Sigmoid colon (tissue), 4 donors: ENCODE results near the gene GRIN2A.

Source experiments
- EP300 ChIP-seq, 4 donors: sonication (generic); formaldehyde crosslinking; IDR thresholded peaks; one replicate each; pipeline ENCODE4 v1.6.1; 2017; ENCODE audit warnings: antibody characterized with exemption in 4 of 4
- POLR2A ChIP-seq, 2 donors: fragments of 450-650 bp; IDR thresholded peaks; one replicate each; pipeline ENCODE4 v1.6.1; 2016; ENCODE audit warnings: antibody characterized with exemption in 2 of 2, mild to moderate bottlenecking in 2 of 2, moderate library complexity in 2 of 2
- TF ChIP-seq, protein P1 (sequence below), 4 experiments: fragments of 450-650 bp in 3 of 4; fragments of 200-600 bp in 1 of 4; IDR thresholded peaks; one replicate each; pipeline ENCODE4 v1.5.1; 2016 to 2019; ENCODE audit warnings: antibody characterized with exemption in 4 of 4, mild to moderate bottlenecking in 3 of 4, moderate library complexity in 2 of 4

DNA sequence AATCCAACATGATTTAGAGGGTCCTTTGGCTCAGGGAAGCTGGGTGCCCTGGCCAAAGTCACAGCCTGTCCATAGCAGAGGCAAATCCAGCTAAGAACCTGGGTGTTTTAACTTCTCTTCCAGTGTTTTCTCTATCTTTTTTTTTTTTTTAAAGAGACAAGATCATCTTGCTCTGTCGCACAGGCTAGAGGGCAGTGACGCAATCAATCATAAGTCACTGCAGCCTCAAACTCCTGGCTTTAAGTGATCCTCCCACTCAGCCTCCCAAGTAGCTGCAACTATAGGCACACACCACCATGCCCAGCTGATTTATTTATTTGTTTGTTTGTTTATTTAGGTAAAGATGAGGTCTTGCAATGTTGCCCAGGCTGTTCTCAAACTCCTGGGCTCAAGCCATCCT, 14.8 kb upstream of the GRIN2A start:
- TF ChIP-seq, protein P1, sequence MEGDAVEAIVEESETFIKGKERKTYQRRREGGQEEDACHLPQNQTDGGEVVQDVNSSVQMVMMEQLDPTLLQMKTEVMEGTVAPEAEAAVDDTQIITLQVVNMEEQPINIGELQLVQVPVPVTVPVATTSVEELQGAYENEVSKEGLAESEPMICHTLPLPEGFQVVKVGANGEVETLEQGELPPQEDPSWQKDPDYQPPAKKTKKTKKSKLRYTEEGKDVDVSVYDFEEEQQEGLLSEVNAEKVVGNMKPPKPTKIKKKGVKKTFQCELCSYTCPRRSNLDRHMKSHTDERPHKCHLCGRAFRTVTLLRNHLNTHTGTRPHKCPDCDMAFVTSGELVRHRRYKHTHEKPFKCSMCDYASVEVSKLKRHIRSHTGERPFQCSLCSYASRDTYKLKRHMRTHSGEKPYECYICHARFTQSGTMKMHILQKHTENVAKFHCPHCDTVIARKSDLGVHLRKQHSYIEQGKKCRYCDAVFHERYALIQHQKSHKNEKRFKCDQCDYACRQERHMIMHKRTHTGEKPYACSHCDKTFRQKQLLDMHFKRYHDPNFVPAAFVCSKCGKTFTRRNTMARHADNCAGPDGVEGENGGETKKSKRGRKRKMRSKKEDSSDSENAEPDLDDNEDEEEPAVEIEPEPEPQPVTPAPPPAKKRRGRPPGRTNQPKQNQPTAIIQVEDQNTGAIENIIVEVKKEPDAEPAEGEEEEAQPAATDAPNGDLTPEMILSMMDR (IDR thresholded peaks at IDR 0.05) = no peak
- TF ChIP-seq POLR2A (IDR thresholded peaks at IDR 0.05) = no peak
- no peak for TF ChIP-seq EP300 (IDR thresholded peaks at IDR 0.05)
